Hindlimb muscle (tissue), 1 donor: ENCODE data around the gene NRF1. TPM values are rescaled to one million over a fixed set of nuclear protein-coding genes. Genes with fewer than 3 reads are reported as not detected.

ENCODE experiments used
- DNase-seq: peaks from one replicate; pipeline ENCODE4 v3.0.0-alpha.2; 2013
- polyA plus RNA-seq: library from polyadenylated mRNA; unstranded; fragments of 120-200 nt; gene quantifications from one replicate; pipeline ENCODE4 v1.2.1, GENCODE V29; 2013; ENCODE audit not compliant: insufficient read length

NRF1 gene
- polyA plus RNA-seq, 1 donor = 14.7 TPM

DNA sequence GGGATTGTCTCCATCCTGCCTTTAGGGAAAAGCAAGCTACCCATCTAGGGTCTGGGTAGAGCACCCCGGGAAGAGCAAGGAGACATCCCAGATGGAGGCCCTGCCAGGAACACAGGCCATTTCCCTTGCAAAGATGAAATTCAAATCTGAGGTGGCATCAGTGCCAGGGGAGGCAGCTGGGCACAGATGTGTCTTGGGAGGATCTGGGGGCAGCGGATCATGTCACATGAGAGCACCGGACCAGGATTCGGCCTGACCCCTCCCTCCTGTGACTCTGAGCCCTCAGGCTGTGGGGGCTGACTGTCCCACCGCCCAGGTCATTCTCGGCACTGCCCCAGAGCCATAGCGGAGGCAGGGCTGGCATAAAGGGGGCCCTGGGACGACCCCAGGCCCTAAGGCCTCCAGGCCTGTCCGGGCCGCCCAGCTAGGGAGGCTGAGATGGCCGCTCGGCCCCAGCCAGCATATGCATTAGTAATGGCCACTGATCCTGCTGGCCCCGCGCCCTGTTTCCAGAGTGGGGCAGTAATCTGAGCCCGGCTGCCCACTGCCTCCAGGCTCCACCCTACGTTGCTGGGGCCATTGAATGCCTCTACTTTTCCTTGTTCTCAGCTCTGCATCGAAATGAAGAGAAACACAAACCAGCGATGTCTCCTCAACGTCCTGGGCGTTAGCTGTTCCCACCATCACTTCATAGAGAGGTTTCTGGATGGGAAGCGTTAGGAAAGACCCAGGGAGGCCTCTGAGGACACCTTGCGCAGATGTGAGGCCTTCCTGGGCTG is 192.8 kb downstream of the NRF1 start:
- no peak for DNase-seq

DNA sequence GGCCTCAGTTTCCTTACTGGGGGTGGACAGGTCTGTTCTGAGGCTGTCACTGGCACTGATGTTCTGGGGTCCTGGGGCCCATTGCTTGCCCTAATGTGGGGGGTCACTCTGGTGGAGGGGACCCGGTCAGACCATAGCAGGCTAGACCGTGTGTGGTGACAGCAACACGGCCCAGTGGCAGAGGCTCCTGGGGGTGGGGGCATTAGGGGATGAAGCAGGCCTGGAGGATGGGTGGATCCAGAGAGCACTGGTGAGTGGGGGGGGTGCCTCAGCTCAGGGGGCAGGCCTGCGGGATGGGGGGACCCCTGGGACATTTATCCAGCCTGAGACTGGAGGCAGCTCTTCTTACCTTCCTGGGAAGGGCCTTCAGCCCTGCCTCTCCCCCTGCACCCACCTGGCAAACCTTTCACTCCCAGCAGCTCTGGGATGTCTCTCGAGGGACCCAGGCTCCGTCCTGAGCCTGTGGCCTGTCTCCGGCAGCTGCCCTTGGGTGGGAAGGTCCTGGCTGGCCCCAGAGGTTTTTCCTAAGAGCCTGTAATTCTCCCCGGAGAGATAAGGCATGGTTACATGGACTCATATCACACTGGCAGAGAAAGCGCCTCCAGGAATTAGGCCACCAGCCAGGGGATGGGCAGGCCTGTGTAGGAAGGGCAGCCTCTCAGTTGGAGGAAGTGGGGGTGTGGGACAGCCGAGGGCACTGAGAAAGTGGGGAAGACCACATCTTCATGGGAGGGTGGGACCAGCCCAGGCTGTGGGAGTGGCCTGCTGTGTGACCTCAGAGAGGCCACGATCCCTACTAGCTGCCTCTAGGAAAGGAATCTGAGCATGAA is 193.6 kb downstream of the NRF1 start:
- no peak for DNase-seq

Other genes with a start within 250 kb of the NRF1 start
- 9.3 TPM for gene STRIP2, start 177.3 kb upstream of the NRF1 start, polyA plus RNA-seq
- not detected for gene SMKR1, start 109.2 kb upstream of the NRF1 start, polyA plus RNA-seq